Measurements from ENCODE around the gene MCTP2. TPM values are rescaled to one million over a fixed set of nuclear protein-coding genes. Genes with fewer than 3 reads are reported as not detected.
A peak's percentile ranks its signal among the peaks of the same experiment; 100 is the strongest.

The MCTP2 gene
- polyA plus RNA-seq, 3 donors: 2.4 to 7.4 (median 7.3) TPM

- Mint-ChIP-seq H3K36me3 (peaks cover 20 to 52% of the 10 kb centered on the region in 2 donors), H3K4me3 (peak overlapping the region in 1 of 2 donors; percentile 26), H3K4me1 (peaks cover 30% of the 10 kb centered on the region), H3K27me3 (ENCODE audit: low read depth in 3 of 3) (peaks cover 0 to 2% (median 0%) of the 10 kb centered on the region in 3 donors), H3K9me3 (peaks cover 0 to 2% (median 0%) of the 10 kb centered on the region in 7 donors), H3K27ac (peak overlapping the region in 2 of 7 donors; percentile 51 to 66)
- Histone ChIP-seq H3K4me3 (replicated peaks in 1 of 3; ENCODE audit: low read depth in 2 of 3, low read length in 3 of 3) (no peak overlapping the region), H3K79me2 (ENCODE audit: insufficient read depth, low read length) (no peaks in the 10 kb centered on the region), H4K20me1 (ENCODE audit: insufficient read depth, low read length) (no peaks in the 10 kb centered on the region), H2AFZ (ENCODE audit: insufficient read depth, low read depth, low read length, poor library complexity, severe bottlenecking) (no peak overlapping the region), H3K27me3 (ENCODE audit: control insufficient read depth in 2 of 2, insufficient read depth in 2 of 2, low read length in 2 of 2) (no peaks in the 10 kb centered on the region), H3K36me3 (replicated peaks in 1 of 2; ENCODE audit: control insufficient read depth in 1 of 2, insufficient read depth in 2 of 2, low read length in 2 of 2) (peaks cover 2 to 26% of the 10 kb centered on the region in 2 donors), H3K9ac (ENCODE audit: insufficient read depth, low read length, poor library complexity, severe bottlenecking) (no peak overlapping the region), H3K9me3 (replicated peaks in 1 of 2; ENCODE audit: control insufficient read depth in 1 of 2, insufficient read depth in 1 of 2, low read length in 2 of 2) (no peaks in the 10 kb centered on the region), H3K27ac (ENCODE audit: low read depth in 1 of 2, low read length in 2 of 2) (no peak overlapping the region), H3K4me2 (replicated peaks; ENCODE audit: extremely low read depth, low read length, poor library complexity, severe bottlenecking) (peak overlapping the region; percentile 6), H3K4me1 (ENCODE audit: control insufficient read depth in 1 of 2, insufficient read depth in 2 of 2, low read length in 2 of 2) (peaks cover 26 to 29% of the 10 kb centered on the region in 2 donors)
- TF ChIP-seq CTCF (IDR thresholded peaks at IDR 0.05): no peak
- intact Hi-C loops (cut with micrococcal nuclease): loop anchor here (5.0 kb wide), 1 partner anchor 90 kb away; the partner anchor contains the start of gene MCTP2 (in 2 of the 2)
- DNase-seq: peak; percentile 40 to 78 (median 63)
- no CpG with 5 or more reads among the region's 2 CpGs for WGBS (ENCODE audit: insufficient coverage)
These were observed 90.8 kb downstream of the MCTP2 start for GRCh38 chr15:94322141-94322540.

- peaks cover 0 to 2% (median 0%) of the 10 kb centered on the region in 7 donors for H3K9me3 Mint-ChIP-seq
- intact Hi-C loops (cut with micrococcal nuclease): loop anchor here (5.0 kb wide), 1 partner anchor 91 kb away; the partner anchor contains the start of gene MCTP2 (in 2 of the 2)
These were observed 91.7 kb downstream of the MCTP2 start for GRCh38 chr15:94323076-94323475.

More at GRCh38 chr15:94323076-94323475, 91.7 kb downstream of the MCTP2 start:
- Histone ChIP-seq H3K27me3 (ENCODE audit: control insufficient read depth in 2 of 2, insufficient read depth in 2 of 2, low read length in 2 of 2) (no peaks in the 10 kb centered on the region), H3K27ac (ENCODE audit: low read depth in 1 of 2, low read length in 2 of 2) (no peak overlapping the region), H3K79me2 (ENCODE audit: insufficient read depth, low read length) (no peaks in the 10 kb centered on the region), H2AFZ (ENCODE audit: insufficient read depth, low read depth, low read length, poor library complexity, severe bottlenecking) (no peak overlapping the region), H3K4me3 (replicated peaks in 1 of 3; ENCODE audit: low read depth in 2 of 3, low read length in 3 of 3) (no peak overlapping the region), H3K9ac (ENCODE audit: insufficient read depth, low read length, poor library complexity, severe bottlenecking) (no peak overlapping the region), H3K9me3 (replicated peaks in 1 of 2; ENCODE audit: control insufficient read depth in 1 of 2, insufficient read depth in 1 of 2, low read length in 2 of 2) (no peaks in the 10 kb centered on the region), H3K4me2 (replicated peaks; ENCODE audit: extremely low read depth, low read length, poor library complexity, severe bottlenecking) (no peak overlapping the region), H3K36me3 (replicated peaks in 1 of 2; ENCODE audit: control insufficient read depth in 1 of 2, insufficient read depth in 2 of 2, low read length in 2 of 2) (peaks cover 2 to 21% of the 10 kb centered on the region in 2 donors), H3K4me1 (ENCODE audit: control insufficient read depth in 1 of 2, insufficient read depth in 2 of 2, low read length in 2 of 2) (peaks cover 26 to 29% of the 10 kb centered on the region in 2 donors), H4K20me1 (ENCODE audit: insufficient read depth, low read length) (no peaks in the 10 kb centered on the region)
- Mint-ChIP-seq H3K4me3 (no peak overlapping the region), H3K27ac (peak overlapping the region in 1 of 7 donors; percentile 44), H3K4me1 (peaks cover 30% of the 10 kb centered on the region), H3K27me3 (ENCODE audit: low read depth in 3 of 3) (peaks cover 0 to 2% (median 0%) of the 10 kb centered on the region in 3 donors), H3K36me3 (peaks cover 11 to 46% of the 10 kb centered on the region in 2 donors)
- no peak for TF ChIP-seq CTCF (IDR thresholded peaks at IDR 0.05)
- DNase-seq: no peak

Measured in CD14-positive monocyte (primary cell).